ENCODE results near the gene SPACA4.

DNA sequence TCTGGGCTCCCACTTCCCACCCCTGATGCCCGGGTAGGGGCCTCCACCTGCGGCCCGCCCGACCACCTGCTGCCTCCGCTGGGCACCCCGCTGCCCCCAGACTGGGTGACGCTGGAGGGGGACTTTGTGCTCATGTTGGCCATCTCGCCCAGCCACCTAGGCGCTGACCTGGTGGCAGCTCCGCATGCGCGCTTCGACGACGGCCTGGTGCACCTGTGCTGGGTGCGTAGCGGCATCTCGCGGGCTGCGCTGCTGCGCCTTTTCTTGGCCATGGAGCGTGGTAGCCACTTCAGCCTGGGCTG, 22.7 kb downstream of the SPACA4 start:
- TF ChIP-seq PPARA (CRISPR knock-in tag; IDR thresholded peaks at IDR 0.05; ENCODE audit: borderline replicate concordance), result no peak
- TF ChIP-seq SNAI2 (CRISPR knock-in tag; IDR thresholded peaks at IDR 0.05), result no peak
- no peak for TF ChIP-seq CREB5 (CRISPR knock-in tag; IDR thresholded peaks at IDR 0.05; ENCODE audit: low read depth)
- TF ChIP-seq ARNTL (CRISPR knock-in tag; IDR thresholded peaks at IDR 0.05; ENCODE audit: borderline replicate concordance, low read depth), result no peak
- TF ChIP-seq ZFP3 (CRISPR knock-in tag; IDR thresholded peaks at IDR 0.05), result no peak
- no peak for TF ChIP-seq RARB (CRISPR knock-in tag; IDR thresholded peaks at IDR 0.05)
- TF ChIP-seq ISL1 (CRISPR knock-in tag; IDR thresholded peaks at IDR 0.05), result no peak
- no peak for TF ChIP-seq GLIS3 (CRISPR knock-in tag; IDR thresholded peaks at IDR 0.05)

Data from SK-N-SH treated with all-trans-retinoic acid at 6 μM for 48 hours (cell line).